Stimulated activated CD8-positive, alpha-beta memory T cell treated with anti-CD3 and anti-CD28 coated beads, Interleukin-7, amount 100 ng/mL, for 24 hours (primary cell): ENCODE data around the gene PGC.

Experiments
- DNase-seq: peaks from one replicate; pipeline ENCODE4 v3.0.0-alpha.2; 2020; ENCODE audit warnings: low read depth

Gene PGC

DNA sequence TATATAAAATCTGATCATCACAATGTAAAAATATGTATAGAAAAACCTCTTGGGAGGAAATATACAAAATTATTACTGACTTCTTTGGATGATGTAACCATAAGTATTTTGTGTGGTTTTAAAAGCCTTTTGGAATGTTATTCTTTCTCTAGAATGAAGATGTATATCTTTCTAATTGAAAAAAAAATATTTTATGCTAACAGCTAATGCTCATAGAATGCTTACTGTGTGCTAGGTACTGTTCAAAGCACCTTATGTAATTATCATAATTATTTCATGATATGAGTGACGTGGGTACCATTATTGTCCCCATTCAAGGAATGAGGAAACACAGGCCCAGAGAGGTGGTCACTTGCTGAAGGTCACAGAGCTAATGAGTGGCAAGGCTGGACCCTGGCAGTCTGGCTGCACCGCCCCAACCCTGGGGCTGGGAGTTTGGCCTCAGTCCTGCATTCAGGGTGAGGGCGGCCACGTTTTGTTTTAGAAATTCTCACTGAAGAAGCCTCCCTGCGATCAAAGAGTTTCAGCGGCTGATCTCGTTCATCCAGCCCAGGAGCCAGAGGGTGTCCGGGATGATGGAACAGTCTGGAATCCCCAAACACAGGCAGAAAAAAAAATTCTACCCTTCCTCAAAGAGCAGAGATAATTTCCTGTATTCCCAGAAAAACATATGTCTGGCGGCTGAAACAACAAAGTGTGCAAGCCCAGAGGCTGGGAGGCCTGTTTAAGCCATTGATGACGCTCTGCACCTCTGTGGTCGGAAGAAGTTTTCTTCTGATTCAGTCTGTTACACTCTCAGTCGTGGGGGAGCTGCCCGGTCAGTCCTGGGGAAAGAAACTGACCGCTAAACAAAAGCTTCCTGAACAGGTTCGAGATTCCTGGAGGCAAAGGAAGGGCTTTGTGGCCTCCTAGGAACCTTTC lies 49.1 kb downstream of the PGC start:
- no peak for DNase-seq

- DNase-seq, result no peak
Observed at GRCh38 chr6:41696788-41697187, 50.4 kb downstream of the PGC start.

GRCh38 chr6:41695825-41696224 lies 51.4 kb downstream of the PGC start:
- no peak for DNase-seq

DNA sequence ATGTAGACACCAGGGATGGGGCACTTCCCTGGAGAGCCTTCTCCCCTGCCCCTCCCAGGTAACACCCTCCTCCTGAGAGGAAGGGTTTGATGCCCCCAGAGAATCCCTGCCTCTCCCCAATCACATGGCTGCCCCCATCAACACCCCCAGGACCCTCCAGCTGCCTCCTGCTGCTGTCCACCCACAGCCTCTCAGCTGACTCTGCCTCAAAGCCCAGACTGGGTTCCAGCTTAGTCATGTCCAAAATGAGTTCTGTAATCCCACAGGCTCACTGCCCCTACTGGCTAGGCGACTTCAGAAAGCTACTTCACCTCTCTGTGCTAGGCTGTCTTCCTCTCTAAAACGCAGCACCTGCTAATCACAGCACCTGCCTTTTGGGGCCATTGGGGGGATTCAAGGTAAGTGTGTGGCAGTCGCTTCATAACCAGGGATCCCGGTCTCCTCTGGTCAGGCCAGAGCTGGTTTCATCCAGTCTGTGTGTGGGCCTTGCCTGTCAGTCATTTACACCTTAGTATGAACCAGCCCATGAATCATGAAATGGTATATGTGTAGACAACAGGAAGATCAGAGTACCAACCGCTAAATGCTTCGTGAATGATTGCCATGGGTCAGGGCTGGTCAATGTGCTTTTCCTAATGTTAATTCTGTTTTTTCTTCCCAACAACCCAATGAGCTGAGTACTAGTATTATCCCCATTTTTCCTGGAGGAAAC lies 52.2 kb downstream of the PGC start:
- DNase-seq, result no peak

DNA sequence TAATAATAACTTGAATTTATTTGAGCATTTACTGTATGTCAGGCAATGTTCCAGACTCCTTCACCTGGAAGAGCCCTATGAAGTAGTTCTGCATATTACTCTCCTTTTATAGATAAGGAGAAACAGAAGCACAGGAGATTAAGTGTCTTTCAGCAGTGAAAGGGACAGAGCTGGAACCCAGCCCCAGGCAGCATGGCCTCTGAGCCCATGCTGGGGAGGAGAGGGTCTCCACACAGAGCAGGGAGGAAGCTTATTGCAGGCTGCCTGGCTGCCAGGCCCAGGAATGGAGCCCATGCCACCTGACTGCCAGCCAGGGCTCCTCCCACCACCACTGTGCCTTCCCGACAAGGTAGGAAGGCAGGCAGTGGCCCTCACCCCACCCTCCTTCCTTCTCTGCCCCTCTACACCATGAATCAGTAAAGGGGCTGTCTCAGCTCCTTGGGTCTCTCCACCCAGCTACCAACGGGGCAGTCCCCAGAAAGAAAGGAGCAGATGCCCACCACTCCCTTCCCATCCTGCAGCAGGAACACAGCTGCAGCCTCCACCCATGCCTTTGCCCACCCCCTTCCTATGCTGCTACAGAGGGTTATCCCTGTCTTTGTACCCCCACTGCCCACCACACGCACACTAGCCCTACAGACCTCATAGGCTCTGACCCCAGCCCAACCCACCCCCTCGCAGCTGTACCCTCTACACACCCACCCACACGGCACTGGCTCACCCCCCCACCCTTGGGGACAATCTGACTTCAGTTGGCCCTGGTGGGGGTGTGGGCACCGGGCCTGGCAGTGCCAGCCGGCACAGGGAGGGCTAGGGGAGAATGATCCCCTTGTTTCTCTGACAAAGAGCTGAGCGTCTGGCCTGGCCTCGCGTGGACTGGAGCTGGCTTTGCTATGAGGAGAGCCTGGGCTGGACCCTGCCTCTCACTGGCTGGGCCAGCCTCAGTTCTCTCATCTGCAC lies 53.6 kb downstream of the PGC start:
- no peak for DNase-seq

DNA sequence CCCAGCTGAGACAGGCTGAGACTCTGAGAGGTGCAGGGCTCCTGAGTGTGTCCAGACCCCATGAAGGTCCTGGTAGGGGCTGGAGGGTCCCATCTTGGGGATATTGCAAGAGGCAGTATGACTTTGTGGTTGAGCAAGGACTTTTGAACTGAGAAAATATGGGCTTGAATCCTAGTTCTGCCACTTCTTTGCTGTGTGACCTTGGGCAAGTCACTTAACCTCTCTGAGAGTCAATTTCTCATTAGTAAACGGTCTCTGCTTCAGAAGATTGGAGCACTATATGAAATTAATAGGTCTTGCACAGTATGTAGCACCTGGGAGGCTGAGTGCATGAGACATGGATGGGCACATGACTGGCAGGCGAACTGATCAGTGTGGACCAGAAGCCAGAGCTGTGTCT lies 54.5 kb downstream of the PGC start:
- no peak for DNase-seq

- no peak for DNase-seq
Observed at GRCh38 chr6:41692080-41692675, 55.0 kb downstream of the PGC start.

- DNase-seq, result no peak
Observed at GRCh38 chr6:41691426-41692079, 55.6 kb downstream of the PGC start.

GRCh38 chr6:41690541-41691330 lies 56.5 kb downstream of the PGC start:
- DNase-seq, result no peak

DNA sequence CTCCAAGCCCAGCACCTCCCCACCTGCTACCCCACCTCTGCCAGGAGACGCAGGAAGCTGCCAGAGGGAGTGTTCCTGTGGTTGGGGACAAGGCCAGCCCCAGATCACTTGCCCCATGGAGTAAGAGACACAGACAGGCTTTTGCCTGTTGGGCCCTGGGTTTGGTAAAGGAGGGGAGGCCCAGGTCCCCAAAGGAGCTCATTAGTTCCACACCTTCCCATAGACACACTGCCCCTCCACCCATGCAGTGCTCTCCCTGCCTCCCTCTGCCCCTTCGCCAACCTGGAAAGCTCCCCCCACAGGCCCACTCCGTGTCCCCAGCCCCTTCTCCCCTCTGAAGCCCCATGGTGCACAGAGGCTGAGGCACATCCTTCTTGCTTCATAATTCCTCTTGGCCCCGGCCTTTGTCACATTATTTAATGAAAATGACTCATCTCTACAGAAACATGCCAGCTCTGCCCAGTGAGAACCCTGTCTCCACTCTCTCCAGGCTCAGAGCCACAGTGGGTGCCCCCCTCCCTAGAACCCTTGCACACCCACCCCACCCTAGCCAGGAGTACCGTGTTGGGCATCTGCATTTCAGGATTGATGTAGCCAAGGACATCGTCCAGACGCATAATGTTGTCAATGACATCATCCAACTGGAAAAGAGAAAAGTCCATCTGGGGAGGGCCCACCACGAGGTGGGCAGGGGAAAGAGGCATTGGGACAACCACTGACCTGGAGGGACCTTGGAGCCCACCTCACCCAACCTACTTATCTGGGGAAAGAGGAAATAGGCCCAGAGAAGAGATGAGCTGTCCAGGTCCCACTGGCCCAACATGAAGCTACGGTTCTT lies 57.8 kb downstream of the PGC start:
- DNase-seq, result no peak

DNA sequence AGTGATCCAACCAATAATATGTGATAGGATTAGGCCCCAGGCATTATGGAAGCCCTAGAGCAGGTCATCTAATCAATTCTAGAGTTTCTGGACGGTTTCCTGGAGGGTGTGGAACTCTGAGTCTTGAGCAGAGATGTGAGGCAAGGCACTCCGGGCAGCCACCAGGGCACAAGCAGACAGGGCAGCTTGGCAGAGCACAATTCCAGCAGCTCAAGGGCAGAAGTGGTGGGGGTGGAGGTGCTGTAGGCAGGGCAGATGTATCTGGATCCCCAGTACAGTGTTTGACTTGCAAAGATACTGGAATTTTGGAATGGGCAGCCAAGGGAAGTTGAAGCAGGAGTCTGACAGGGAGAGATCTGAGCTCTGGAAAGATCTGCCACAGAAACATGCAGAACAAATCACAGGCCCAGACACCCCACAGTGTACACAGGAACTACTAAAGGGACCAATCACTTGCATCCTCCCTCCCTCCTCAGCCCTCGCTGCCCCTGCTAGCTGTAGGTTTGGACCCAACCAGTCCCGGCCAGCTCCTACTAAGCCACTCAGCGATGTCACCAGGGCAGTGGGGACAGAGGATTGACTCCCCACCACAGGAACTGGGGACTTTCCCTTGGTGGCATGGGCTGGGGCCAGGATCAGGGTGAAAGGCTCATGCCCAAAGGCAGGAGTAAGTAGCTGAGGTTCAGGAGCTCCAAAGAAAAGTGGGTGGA lies 58.8 kb downstream of the PGC start:
- DNase-seq, result no peak

GRCh38 chr6:41687501-41688175 lies 59.6 kb downstream of the PGC start:
- no peak for DNase-seq
